ENCODE data around the gene TRDN.

GRCh38 chr6:123363912-123364311 lies 272.8 kb downstream of the TRDN start:
- TF ChIP-seq, protein P1, sequence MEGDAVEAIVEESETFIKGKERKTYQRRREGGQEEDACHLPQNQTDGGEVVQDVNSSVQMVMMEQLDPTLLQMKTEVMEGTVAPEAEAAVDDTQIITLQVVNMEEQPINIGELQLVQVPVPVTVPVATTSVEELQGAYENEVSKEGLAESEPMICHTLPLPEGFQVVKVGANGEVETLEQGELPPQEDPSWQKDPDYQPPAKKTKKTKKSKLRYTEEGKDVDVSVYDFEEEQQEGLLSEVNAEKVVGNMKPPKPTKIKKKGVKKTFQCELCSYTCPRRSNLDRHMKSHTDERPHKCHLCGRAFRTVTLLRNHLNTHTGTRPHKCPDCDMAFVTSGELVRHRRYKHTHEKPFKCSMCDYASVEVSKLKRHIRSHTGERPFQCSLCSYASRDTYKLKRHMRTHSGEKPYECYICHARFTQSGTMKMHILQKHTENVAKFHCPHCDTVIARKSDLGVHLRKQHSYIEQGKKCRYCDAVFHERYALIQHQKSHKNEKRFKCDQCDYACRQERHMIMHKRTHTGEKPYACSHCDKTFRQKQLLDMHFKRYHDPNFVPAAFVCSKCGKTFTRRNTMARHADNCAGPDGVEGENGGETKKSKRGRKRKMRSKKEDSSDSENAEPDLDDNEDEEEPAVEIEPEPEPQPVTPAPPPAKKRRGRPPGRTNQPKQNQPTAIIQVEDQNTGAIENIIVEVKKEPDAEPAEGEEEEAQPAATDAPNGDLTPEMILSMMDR (IDR thresholded peaks at IDR 0.05) = no peak
- no peak for TF ChIP-seq POLR2A (IDR thresholded peaks at IDR 0.05)

All from esophagus squamous epithelium (tissue), 4 donors.